Keratinocyte (primary cell): ENCODE results near the gene MFAP4. TPM values are rescaled to one million over a fixed set of nuclear protein-coding genes. Genes with fewer than 3 reads are reported as not detected.

Experiments used
- DNase-seq: peaks from one replicate; pipeline ENCODE4 v3.0.0-alpha.2; 2011; ENCODE audit warnings: low read depth, missing footprints, low spot score
- FAIRE-seq: peaks from 2 replicates; lab custom pipeline; 2011; peaks lifted over from hg19 to GRCh38; lab: Jason Lieb, UNC
- H2AFZ ChIP-seq: 2 replicates; pipeline ENCODE4 v1.6.0; 2012; ENCODE audit warnings: low read length, control low read depth, inconsistent platforms; ENCODE audit not compliant: control insufficient read depth
- H3K27ac ChIP-seq: 2 replicates; pipeline ENCODE4 v1.5.1; 2011; ENCODE audit warnings: low read length; ENCODE audit not compliant: control insufficient read depth, insufficient read depth
- H3K27me3 ChIP-seq: 3 replicates; pipeline ENCODE4 v1.6.0; 2011; ENCODE audit warnings: low read length; ENCODE audit not compliant: control insufficient read depth, insufficient read depth; ENCODE audit errors: extremely low read depth
- H3K36me3 ChIP-seq, 2 experiments: 2 replicates in 1 of 2; 3 replicates in 1 of 2; pipeline ENCODE4 v1.5.1; 2011; ENCODE audit warnings: low read length in 2 of 2, mild to moderate bottlenecking in 1 of 2; ENCODE audit not compliant: control insufficient read depth in 2 of 2, insufficient read depth in 2 of 2; ENCODE audit errors: extremely low read depth in 1 of 2
- H3K4me1 ChIP-seq: 3 replicates; pipeline ENCODE4 v1.5.1; 2011; ENCODE audit warnings: low read length; ENCODE audit not compliant: control insufficient read depth, insufficient read depth; ENCODE audit errors: extremely low read depth
- H3K4me2 ChIP-seq: 3 replicates; pipeline ENCODE4 v1.6.0; 2011; ENCODE audit warnings: low read depth, low read length; ENCODE audit not compliant: control insufficient read depth, insufficient read depth; ENCODE audit errors: extremely low read depth
- H3K4me3 ChIP-seq, 3 experiments: fragments of 200-600 bp in 1 of 3; sonication (generic) in 1 of 3; 2 replicates in 2 of 3; 3 replicates in 1 of 3; pipeline ENCODE4 v1.5.1; 2011 to 2016; ENCODE audit warnings: low read length in 3 of 3, mild to moderate bottlenecking in 3 of 3, control low read depth in 2 of 3, inconsistent platforms in 1 of 3, low read depth in 1 of 3, mixed read lengths in 1 of 3, mixed run types in 1 of 3, moderate library complexity in 1 of 3; ENCODE audit not compliant: control insufficient read depth in 2 of 3, insufficient read depth in 2 of 3; ENCODE audit errors: extremely low read depth in 1 of 3
- H3K79me2 ChIP-seq: 2 replicates; pipeline ENCODE4 v1.6.0; 2012; ENCODE audit warnings: low read length; ENCODE audit not compliant: control insufficient read depth, insufficient read depth
- H3K9ac ChIP-seq: 3 replicates; pipeline ENCODE4 v1.6.0; 2011; ENCODE audit warnings: low read length; ENCODE audit not compliant: control insufficient read depth, insufficient read depth; ENCODE audit errors: extremely low read depth
- H3K9me1 ChIP-seq: 3 replicates; pipeline ENCODE4 v1.6.0; 2011; ENCODE audit warnings: low read length; ENCODE audit not compliant: control insufficient read depth, insufficient read depth; ENCODE audit errors: extremely low read depth
- H3K9me3 ChIP-seq: 2 replicates; pipeline ENCODE4 v1.5.1; 2012; ENCODE audit warnings: low read depth, low read length; ENCODE audit not compliant: control insufficient read depth
- H4K20me1 ChIP-seq: 3 replicates; pipeline ENCODE4 v1.6.0; 2011; ENCODE audit warnings: low read length; ENCODE audit not compliant: control insufficient read depth, insufficient read depth; ENCODE audit errors: extremely low read depth
- EZH2 ChIP-seq: IDR thresholded peaks from one replicate; pipeline ENCODE4 v1.6.1; 2012; ENCODE audit warnings: inconsistent platforms, mild to moderate bottlenecking, low read length, moderate library complexity
- dilution Hi-C: fragments of 300-500 bp; cut with MboI; formaldehyde crosslinking; loops from one replicate; pipeline ENCODE4 v1.7.0; 2020; ENCODE audit warnings: low sequenced_read_pairs; ENCODE audit not compliant: extremely low pct_ligation_motif_present
- polyA plus RNA-seq, 5 experiments: library from polyadenylated mRNA; depleted of rRNA in 3 of 5; stranded (reverse) in 3 of 5; stranded (forward) in 1 of 5; unstranded in 1 of 5; fragments of >200 nt; gene quantifications; 1 replicate in 1 of 5; 2 replicates in 3 of 5; 3 replicates in 1 of 5; pipeline versions ENCODE4 v1.2.1 to v1.2.3, GENCODE V29; 2011 to 2012; ENCODE audit warnings: missing spikeins in 2 of 5, low read depth in 1 of 5, low replicate concordance in 1 of 5
- TF ChIP-seq, protein P1 (sequence below), 3 experiments: IDR thresholded peaks in 1 of 3; conservative IDR thresholded peaks in 1 of 3; optimal IDR thresholded peaks in 1 of 3; 2 replicates in 2 of 3; 3 replicates in 1 of 3; pipeline versions ENCODE3 to v1.5.1; 2011; ENCODE audit warnings: low read length in 3 of 3, mild to moderate bottlenecking in 3 of 3, moderate library complexity in 2 of 3, control low read depth in 1 of 3, inconsistent platforms in 1 of 3; ENCODE audit not compliant: insufficient read depth in 2 of 3; ENCODE audit errors: extremely low read depth in 1 of 3

The MFAP4 gene
- polyA plus RNA-seq, 1 donor (not counting 4 experiments of a cell fraction or from before 2014, with no cell fraction given): not detected

DNA sequence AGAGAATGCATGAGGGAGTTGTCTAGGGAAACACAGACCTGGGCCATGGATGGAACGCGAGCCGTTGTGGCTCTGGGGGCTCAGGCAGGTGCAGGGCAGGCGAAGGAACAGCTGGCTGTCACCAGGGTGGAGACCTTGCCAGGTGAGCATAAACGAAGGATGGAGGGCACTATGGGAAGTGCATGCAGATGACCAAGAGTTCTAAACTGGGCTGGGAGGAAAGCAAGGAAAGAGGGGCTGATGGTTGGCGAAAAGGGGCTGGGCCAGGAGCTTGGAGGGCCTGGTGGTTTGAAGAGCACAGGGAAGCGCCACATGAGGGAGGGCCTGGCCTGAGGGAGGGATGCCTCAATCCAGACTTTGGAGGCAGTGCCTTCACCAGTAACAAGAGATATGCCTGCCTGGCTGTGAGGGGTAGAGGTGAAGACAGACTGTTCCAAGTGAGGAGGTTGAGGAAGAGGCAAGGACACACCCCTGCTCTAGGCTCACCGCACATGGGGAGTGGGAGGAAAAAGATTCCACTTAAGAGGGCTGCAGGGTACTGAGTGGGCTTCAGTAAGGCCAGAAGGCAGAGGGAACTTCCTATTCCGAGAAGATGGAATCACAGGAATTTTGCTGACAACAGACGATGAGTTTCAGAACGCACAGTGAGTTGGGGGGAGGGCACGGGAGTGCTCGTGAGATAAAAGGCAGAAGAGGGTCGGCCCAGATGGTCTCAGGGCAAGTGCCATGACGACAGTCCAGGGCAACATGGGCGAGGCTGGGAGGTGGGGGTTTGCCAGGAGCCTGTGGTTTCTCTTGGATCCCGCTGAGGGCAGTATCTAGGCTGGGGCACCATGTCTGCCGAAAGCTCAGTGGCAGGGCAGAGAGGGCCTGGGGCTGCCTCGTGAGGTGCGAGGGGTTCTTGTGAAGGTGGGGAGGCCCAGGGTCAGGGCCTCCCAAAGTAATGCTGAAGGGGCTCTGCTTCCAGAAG lies 45.1 kb downstream of the MFAP4 start:
- H3K9me3 ChIP-seq: no peaks in the 10 kb centered on the region
- H3K9ac ChIP-seq: no peak overlapping the region
- no peak overlapping the region for H3K4me2 ChIP-seq
- dilution Hi-C loops: no loop called here
- FAIRE-seq: no peak
- H3K27me3 ChIP-seq: no peaks in the 10 kb centered on the region
- no peaks in the 10 kb centered on the region for H3K36me3 ChIP-seq
- no peak overlapping the region for H2AFZ ChIP-seq
- TF ChIP-seq EZH2: no peak
- TF ChIP-seq, protein P1, sequence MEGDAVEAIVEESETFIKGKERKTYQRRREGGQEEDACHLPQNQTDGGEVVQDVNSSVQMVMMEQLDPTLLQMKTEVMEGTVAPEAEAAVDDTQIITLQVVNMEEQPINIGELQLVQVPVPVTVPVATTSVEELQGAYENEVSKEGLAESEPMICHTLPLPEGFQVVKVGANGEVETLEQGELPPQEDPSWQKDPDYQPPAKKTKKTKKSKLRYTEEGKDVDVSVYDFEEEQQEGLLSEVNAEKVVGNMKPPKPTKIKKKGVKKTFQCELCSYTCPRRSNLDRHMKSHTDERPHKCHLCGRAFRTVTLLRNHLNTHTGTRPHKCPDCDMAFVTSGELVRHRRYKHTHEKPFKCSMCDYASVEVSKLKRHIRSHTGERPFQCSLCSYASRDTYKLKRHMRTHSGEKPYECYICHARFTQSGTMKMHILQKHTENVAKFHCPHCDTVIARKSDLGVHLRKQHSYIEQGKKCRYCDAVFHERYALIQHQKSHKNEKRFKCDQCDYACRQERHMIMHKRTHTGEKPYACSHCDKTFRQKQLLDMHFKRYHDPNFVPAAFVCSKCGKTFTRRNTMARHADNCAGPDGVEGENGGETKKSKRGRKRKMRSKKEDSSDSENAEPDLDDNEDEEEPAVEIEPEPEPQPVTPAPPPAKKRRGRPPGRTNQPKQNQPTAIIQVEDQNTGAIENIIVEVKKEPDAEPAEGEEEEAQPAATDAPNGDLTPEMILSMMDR (optimal IDR thresholded peaks at IDR 0.05 in 1 of 3, IDR thresholded peaks at IDR 0.05 in 1 of 3, conservative IDR thresholded peaks at IDR 0.05 in 1 of 3; ENCODE audit: extremely low read depth in 1 of 3, insufficient read depth in 2 of 3, low read length in 3 of 3): no peak
- H3K27ac ChIP-seq: no peak overlapping the region
- no peak for DNase-seq
- H3K79me2 ChIP-seq: no peaks in the 10 kb centered on the region
- H3K4me1 ChIP-seq: peaks cover 17% of the 10 kb centered on the region
- no peak overlapping the region for H3K4me3 ChIP-seq
- H3K9me1 ChIP-seq: no peaks in the 10 kb centered on the region
- H4K20me1 ChIP-seq: no peaks in the 10 kb centered on the region

DNA sequence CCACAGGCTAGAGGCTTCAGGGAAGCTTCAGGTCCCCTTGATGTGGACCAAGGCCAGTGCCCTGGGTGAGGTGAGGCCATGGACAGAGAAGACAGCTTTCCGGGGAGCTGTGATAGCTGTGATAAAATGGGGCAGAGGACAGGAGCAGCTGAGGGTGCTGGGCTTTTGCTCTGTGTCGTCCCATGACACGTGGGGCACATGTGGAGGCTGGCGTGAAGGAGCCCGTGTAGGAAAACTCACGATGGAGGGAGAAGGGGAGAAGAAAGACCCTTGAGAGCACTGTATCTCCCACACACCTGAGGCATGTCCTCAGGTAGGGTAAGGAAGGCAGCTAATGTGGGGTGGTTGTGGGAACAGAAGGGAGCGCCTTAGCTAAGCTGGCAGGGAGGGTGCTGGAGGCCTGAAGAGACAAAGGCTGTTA lies 45.8 kb downstream of the MFAP4 start:
- Histone ChIP-seq H3K27me3 (no peaks in the 10 kb centered on the region), H4K20me1 (no peaks in the 10 kb centered on the region), H3K9me1 (no peaks in the 10 kb centered on the region), H3K4me1 (peaks cover 10% of the 10 kb centered on the region), H3K36me3 (peaks cover 0 to 2% of the 10 kb centered on the region in 2 experiments), H3K27ac (no peak overlapping the region), H3K9ac (no peak overlapping the region), H3K4me2 (no peak overlapping the region), H2AFZ (no peak overlapping the region), H3K79me2 (no peaks in the 10 kb centered on the region), H3K4me3 (no peak overlapping the region), H3K9me3 (no peaks in the 10 kb centered on the region)
- DNase-seq (no peak), FAIRE-seq (no peak)
- TF ChIP-seq EZH2: no peak
- TF ChIP-seq, protein P1 (optimal IDR thresholded peaks at IDR 0.05 in 1 of 3, IDR thresholded peaks at IDR 0.05 in 1 of 3, conservative IDR thresholded peaks at IDR 0.05 in 1 of 3; ENCODE audit: extremely low read depth in 1 of 3, insufficient read depth in 2 of 3, low read length in 3 of 3): no peak
- dilution Hi-C loops: no loop called here
